ENCODE results near the gene SH3RF3.

- TF ChIP-seq POLR2AphosphoS5 (IDR thresholded peaks at IDR 0.05; ENCODE audit: low read depth, low read length) = no peak
- no peak for TF ChIP-seq REST (IDR thresholded peaks at IDR 0.05; ENCODE audit: insufficient read depth in 1 of 2, low read depth in 2 of 2, low read length in 2 of 2)
Observed at GRCh38 chr2:109403841-109404201, 274.8 kb downstream of the SH3RF3 start.
